HUES6 (cell line): ENCODE measurements around the gene PGS1.

Experiments
- H3K27ac ChIP-seq: 2 replicates; pipeline ENCODE4 v1.7.0; 2013; ENCODE audit warnings: low read depth, mild to moderate bottlenecking, low read length, inconsistent platforms
- H3K27me3 ChIP-seq: 2 replicates; pipeline ENCODE4 v1.6.1; 2013; ENCODE audit warnings: low read length; ENCODE audit not compliant: control insufficient read depth, insufficient read depth
- H3K36me3 ChIP-seq: 2 replicates; pipeline ENCODE4 v1.6.1; 2013; ENCODE audit warnings: low read length; ENCODE audit not compliant: control insufficient read depth, insufficient read depth
- H3K4me1 ChIP-seq: 2 replicates; pipeline ENCODE4 v1.6.1; 2013; ENCODE audit warnings: low read length; ENCODE audit not compliant: control insufficient read depth, insufficient read depth
- H3K4me3 ChIP-seq: 2 replicates; pipeline ENCODE4 v1.5.1; 2013; ENCODE audit warnings: low read depth, low read length
- H3K9ac ChIP-seq: one replicate; pipeline ENCODE4 v1.6.1; 2013; ENCODE audit warnings: mild to moderate bottlenecking, low read length
- H3K9me3 ChIP-seq: 2 replicates; pipeline ENCODE4 v1.6.1; 2013; ENCODE audit warnings: low read depth, low read length; ENCODE audit not compliant: control insufficient read depth, insufficient read depth

The PGS1 gene

DNA sequence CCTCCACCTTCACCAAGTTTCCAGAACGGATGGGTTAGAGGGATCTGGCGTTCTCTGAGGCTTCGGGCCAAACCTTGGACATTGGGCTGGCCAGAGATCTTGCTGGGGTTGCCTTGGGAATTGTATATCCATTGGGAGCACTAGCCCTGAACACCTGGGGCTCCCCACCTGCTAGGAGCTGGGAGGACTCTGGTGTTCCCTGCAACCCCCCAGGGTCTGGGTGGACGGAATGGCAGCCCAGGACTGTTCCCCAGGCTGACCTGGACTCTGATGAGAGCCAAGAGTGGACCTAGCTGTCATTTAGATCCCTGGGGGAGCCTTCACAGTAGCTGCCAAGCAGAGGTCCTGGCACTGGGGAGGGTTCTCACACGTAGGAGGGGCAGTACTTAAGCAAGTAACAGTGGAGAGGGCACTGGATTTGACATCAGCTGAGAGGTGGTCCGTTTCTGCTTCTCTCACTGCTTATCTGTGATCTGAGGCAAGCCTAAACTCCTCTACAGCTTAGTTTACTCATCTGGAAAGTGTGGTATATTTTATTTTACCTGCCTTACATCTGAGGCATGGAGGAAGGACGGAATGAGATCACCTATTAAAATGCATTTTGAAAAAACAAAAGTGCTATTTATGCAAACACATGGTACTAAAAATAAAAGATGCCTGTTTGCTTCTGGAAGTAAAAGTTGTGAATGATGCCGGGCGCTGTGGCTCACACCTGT is 30.2 kb upstream of the PGS1 start:
- no peaks in the 10 kb centered on the region for H3K9me3 ChIP-seq
- peaks cover 23% of the 10 kb centered on the region; the same call in 1 of the 2 replicates for H3K27me3 ChIP-seq
- H3K9ac ChIP-seq: no peak overlapping the region
- H3K4me3 ChIP-seq: no peak overlapping the region
- H3K4me1 ChIP-seq: peaks cover 22% of the 10 kb centered on the region
- no peaks in the 10 kb centered on the region for H3K36me3 ChIP-seq
- H3K27ac ChIP-seq: no peak overlapping the region

DNA sequence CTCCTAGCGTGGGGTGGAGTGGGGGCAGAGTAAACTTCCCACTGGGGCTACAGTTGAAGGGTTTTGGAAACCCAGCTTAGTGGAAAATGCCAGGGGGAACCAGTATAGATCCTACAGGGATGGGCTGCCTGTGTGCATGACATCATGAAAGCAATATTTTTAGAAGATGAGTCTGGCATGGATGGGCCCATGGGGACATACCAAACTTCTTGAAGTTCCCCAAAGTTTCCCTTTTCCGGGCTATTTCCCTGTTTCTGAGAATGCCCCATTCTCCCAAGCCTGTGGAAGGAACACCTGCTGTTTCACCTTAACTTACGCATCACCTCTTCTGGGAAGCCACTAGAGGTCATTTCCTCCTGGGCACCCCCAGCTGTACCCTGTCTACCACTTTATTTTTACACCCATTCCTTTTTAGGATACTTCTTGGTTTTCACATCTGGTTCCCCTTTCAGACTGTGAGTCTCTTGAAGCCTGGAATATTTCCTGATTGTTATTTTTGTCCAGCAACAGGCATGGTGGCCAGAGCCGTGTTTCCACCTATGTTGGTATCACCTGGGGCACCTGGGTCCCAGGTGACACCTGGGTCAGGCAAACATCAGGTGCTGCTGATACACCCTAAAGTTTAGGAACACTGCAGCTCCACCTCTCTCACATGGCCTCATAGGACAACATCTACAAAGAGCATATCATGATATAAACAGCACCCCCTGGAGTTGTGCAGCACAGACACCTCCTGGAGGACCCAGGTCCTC is 28.4 kb upstream of the PGS1 start:
- no peak overlapping the region for H3K27ac ChIP-seq
- no peak overlapping the region for H3K4me3 ChIP-seq
- peaks cover 34% of the 10 kb centered on the region for H3K27me3 ChIP-seq
- peaks cover 31% of the 10 kb centered on the region for H3K4me1 ChIP-seq
- H3K9me3 ChIP-seq: no peaks in the 10 kb centered on the region
- no peaks in the 10 kb centered on the region for H3K36me3 ChIP-seq
- H3K9ac ChIP-seq: no peak overlapping the region

DNA sequence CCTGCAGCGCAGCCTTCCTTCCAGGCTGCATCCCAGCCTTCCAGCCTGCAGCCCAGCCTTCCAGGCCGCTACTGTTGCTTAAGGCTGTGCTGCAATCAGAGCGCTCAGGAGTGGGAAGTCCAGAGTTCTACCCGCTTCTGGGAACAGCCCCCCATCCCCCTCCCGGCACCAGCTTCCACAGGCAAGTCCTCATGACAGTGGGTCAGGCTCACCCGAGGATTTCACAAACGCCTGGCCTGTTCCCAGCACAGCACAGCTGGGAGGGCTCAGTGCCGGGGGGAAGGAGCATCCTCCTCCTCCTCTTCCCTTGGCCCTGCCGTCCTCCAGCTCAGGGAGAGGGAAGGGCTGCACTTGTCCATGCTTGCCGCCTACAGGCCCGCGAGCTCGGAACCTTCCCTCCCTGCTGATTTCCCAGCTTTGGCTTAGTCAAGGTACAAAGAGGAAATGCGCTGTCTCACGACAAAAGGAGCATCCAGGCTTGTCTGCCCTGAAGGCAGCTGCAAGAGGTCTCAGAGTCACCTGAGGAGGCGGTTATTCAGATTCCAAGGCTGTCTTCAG is 26.9 kb upstream of the PGS1 start:
- Histone ChIP-seq H3K9me3 (no peaks in the 10 kb centered on the region), H3K27me3 (peaks cover 34% of the 10 kb centered on the region), H3K4me1 (peaks cover 43% of the 10 kb centered on the region), H3K4me3 (peak overlapping the region; percentile 51), H3K9ac (peak overlapping the region; percentile 57), H3K27ac (peak overlapping the region; percentile 36; the same call in 1 of the 2 replicates), H3K36me3 (no peaks in the 10 kb centered on the region)

DNA sequence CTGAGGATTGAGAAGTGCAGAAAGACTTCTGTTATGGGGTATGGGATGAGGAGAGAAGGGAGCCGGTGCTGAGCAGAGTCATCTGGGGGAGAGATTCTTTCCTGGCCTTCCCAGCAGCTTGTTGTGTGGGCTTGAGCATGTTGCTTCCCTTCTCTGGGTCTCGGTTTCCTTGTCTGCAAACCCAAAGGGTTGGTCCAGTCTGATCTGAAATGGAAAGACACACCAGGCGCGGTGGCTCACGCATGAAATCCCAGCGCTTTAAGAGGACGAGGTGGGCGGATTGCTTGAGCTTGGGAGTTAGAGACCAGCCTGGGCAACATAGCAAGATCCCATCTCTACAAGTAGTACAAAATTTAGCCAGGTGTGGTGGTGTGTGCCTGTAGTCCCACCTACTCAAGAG is 24.6 kb upstream of the PGS1 start:
- peaks cover 49% of the 10 kb centered on the region for H3K27me3 ChIP-seq
- peaks cover 65% of the 10 kb centered on the region for H3K4me1 ChIP-seq
- H3K9me3 ChIP-seq: no peaks in the 10 kb centered on the region
- peak overlapping the region; percentile 88; the same call in 1 of the 2 replicates for H3K27ac ChIP-seq
- peak overlapping the region; percentile 83 for H3K9ac ChIP-seq
- H3K36me3 ChIP-seq: peaks cover 15% of the 10 kb centered on the region; the same call in 1 of the 2 replicates
- peak overlapping the region; percentile 50 for H3K4me3 ChIP-seq

DNA sequence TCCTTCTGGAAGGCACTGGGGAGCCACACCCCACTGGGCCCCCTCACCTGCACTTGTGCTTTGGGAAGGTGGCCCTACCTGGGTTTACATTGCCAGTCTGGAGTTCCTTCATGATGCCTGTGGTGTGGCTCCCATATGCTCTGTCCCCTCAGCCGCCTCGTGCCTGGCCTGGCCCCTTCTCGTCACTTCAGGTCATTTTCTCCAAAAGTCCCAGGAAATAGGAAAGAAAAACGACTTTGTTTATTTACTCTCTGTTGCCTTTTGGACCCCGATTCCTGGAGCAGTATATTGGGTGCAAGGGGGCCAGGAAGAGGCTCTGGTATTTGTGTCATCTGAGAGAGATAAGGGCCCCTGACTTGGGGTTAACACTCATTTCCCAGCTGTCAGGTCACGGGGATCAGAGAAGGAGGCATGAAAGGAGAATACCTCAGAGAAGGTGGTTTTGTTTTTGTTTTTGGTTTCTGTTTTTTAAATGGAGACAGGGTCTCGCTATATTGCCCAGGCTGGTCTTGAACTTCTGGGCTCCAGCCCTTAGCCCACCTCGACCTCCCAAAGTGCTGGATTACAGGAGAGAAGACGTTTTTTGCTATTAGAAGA is 23.3 kb upstream of the PGS1 start:
- H3K27me3 ChIP-seq: peaks cover 57% of the 10 kb centered on the region
- no peak overlapping the region for H3K4me3 ChIP-seq
- no peak overlapping the region for H3K27ac ChIP-seq
- peaks cover 65% of the 10 kb centered on the region for H3K4me1 ChIP-seq
- peaks cover 15% of the 10 kb centered on the region; the same call in 1 of the 2 replicates for H3K36me3 ChIP-seq
- H3K9me3 ChIP-seq: no peaks in the 10 kb centered on the region
- H3K9ac ChIP-seq: no peak overlapping the region

DNA sequence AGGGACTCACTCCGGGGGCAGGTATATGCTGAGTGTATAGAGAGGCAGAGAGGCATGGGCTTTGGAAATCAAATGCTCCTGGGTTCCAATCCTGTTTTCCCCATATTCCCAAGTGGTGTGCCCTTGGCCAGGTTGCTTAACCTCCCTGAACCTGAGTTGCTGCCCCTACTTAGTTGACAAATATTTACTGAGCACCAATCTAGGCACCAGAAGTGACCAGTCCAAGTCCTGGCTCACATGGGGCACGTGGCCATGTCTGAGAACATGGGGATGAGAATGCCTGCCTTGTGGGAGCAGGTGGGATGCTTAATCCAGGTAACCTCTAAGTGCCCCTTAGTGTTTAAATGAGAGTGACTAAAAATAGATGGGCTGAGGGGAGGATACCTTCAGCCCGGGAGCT is 22.7 kb upstream of the PGS1 start:
- Histone ChIP-seq H3K27ac (no peak overlapping the region; the same call in 1 of the 2 replicates), H3K27me3 (peaks cover 55% of the 10 kb centered on the region), H3K9ac (no peak overlapping the region), H3K4me3 (peak overlapping the region; percentile 6; the same call in 1 of the 2 replicates), H3K9me3 (no peaks in the 10 kb centered on the region), H3K36me3 (peaks cover 15% of the 10 kb centered on the region; the same call in 1 of the 2 replicates), H3K4me1 (peaks cover 65% of the 10 kb centered on the region)

DNA sequence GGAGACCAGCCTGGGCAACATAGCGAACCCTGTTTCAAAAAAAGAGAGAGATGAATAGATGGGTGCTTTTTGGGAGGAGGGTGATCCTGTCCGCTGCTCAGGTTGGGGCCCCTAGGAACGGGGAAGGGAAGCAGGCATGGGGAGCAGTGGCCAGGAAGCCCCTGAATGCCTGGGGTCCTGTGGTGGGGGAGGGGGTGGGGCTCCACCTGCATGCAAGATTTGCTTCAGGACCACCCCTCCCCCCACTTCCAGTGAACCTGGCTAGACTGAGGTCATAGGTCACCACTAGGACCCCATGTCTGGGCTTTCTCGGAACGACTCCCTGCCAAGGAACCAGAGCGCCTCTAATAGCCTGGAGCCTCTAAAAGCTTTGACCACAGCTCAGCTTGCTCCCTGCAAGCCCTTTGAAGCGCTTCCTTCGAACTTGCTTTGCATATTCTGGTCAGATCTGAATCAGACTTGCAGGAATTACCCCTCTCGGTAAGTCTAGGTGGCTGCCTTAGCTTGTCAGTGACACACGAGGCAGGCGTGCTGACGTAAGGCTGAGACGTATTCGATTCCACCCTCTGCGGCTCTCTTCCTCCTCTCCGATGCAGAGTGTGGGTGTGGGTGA is 22.2 kb upstream of the PGS1 start:
- H3K36me3 ChIP-seq: peaks cover 15% of the 10 kb centered on the region; the same call in 1 of the 2 replicates
- peaks cover 55% of the 10 kb centered on the region for H3K27me3 ChIP-seq
- H3K9ac ChIP-seq: no peak overlapping the region
- peak overlapping the region; percentile 6; the same call in 1 of the 2 replicates for H3K4me3 ChIP-seq
- H3K4me1 ChIP-seq: peaks cover 66% of the 10 kb centered on the region
- H3K9me3 ChIP-seq: no peaks in the 10 kb centered on the region
- no peak overlapping the region; the same call in 1 of the 2 replicates for H3K27ac ChIP-seq

DNA sequence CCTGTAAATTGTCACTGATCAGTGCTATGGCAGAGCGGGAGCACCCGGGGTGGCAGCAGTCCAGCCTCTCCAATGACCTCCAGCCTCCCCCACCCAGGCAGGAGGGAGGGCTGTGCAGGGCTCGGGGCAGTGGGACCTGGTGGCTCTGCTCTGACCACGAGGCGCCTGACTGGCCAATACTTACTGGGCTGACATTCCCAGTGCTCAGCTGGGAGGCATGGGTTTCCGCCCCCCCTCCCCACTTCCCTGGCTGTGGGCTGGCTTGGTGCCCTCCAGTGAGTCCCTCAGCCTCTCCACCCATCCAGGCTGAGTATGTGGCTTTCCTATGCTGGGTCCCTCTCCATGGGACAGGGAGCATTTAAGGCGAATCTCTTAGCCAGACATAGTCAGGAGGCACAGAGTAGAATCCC is 21.3 kb upstream of the PGS1 start:
- no peaks in the 10 kb centered on the region for H3K9me3 ChIP-seq
- no peak overlapping the region for H3K27ac ChIP-seq
- H3K27me3 ChIP-seq: peaks cover 55% of the 10 kb centered on the region
- peaks cover 15% of the 10 kb centered on the region; the same call in 1 of the 2 replicates for H3K36me3 ChIP-seq
- peaks cover 60% of the 10 kb centered on the region for H3K4me1 ChIP-seq
- H3K9ac ChIP-seq: peak overlapping the region; percentile 23
- peak overlapping the region; percentile 69; the same call in 1 of the 2 replicates for H3K4me3 ChIP-seq

DNA sequence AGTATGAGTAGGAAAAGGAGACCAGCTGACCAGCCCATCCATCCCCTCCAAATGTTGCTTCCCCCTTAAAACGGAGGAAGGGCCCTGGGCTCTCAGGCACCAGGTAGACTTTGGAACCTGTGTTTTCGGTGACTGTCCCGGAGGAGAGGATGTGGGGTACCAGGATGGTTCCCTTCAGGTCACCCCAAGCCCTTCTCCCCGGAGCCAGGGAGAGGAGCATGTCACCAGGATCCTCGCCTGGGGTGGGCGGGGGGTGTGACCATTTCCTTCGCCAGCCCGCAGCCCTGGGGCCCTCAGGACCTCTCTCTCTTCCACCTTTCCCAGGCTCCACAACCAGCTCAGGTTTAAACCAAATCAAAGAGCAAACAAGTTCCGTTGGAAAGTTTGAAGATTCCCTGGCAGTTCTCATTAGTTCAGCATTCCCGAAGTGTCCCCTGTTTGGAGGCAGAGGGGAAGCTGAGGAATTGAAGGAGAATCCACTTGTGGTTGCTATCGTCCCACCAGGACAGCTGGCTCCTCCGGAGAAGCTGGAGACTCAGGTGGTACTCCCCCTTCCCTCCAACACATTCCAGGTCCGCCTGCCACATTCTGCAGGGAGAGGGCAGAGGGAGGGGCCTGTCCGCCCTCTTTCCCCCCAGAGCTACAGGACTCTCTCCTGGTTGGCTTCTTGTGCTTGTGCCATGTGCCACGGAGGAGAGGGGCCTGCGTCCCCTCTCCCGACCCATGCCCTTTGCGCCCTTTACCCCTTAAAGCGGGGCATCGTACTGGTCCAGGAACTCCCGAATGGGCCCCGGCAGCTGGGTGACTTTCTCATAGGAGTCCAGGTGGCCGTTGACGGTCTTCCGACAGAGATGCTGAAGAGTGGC is 20.5 kb upstream of the PGS1 start:
- Histone ChIP-seq H3K27me3 (peaks cover 55% of the 10 kb centered on the region), H3K9me3 (no peaks in the 10 kb centered on the region), H3K4me1 (peaks cover 64% of the 10 kb centered on the region), H3K4me3 (peak overlapping the region; percentile 69), H3K36me3 (peaks cover 15% of the 10 kb centered on the region; the same call in 1 of the 2 replicates), H3K27ac (no peak overlapping the region), H3K9ac (peak overlapping the region; percentile 92)
